Mucosa of stomach (tissue), 1 donor: Measurements from ENCODE around the gene PIK3CB.
"Not testable (repeated sequence)": the region's sequence is repeated elsewhere in the genome, so short reads cannot be mapped to it uniquely, and the experiment has no call there.

Experiments
- H3K27me3 ChIP-seq: one replicate; pipeline ENCODE4 v1.7.0; 2013; ENCODE audit warnings: mild to moderate bottlenecking, low read length; ENCODE audit not compliant: control insufficient read depth, insufficient read depth
- H3K36me3 ChIP-seq: one replicate; pipeline ENCODE4 v1.7.0; 2013; ENCODE audit warnings: low read length; ENCODE audit not compliant: control insufficient read depth, insufficient read depth
- H3K4me1 ChIP-seq: one replicate; pipeline ENCODE4 v1.7.0; 2013; ENCODE audit warnings: mild to moderate bottlenecking, low read length; ENCODE audit not compliant: control insufficient read depth, insufficient read depth
- H3K4me3 ChIP-seq: one replicate; pipeline ENCODE4 v1.7.0; 2013; ENCODE audit warnings: low read length
- H3K9ac ChIP-seq: one replicate; pipeline ENCODE4 v1.7.0; 2013; ENCODE audit warnings: mild to moderate bottlenecking, low read length, moderate library complexity
- H3K9me3 ChIP-seq: one replicate; pipeline ENCODE4 v1.7.0; 2013; ENCODE audit warnings: mild to moderate bottlenecking, low read length, moderate library complexity; ENCODE audit not compliant: control insufficient read depth
- donor health status: Pancreatic carcinoma.

Gene PIK3CB

DNA sequence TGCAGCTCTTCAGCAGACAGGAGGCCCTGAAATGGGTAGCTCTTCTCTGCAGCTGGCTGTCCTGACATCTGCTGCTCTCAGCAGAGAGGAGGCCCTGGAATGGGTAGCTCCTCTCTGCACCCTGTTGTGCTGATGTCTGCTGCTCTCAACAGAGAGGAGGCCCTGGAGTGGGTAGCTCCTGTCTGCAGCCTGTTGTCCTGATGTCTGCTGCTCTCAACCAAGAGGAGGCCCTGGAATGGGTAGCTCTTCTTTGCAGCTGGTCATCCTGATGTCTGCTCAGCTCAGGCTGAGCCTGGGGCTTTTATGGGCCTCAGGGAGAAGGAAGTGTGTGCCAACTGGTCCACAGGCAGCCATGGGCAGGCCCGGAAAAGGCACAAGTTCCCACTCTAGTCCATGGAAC, 66.6 kb downstream of the PIK3CB start:
- no peak overlapping the region for H3K4me3 ChIP-seq
- no peaks in the 10 kb centered on the region for H3K4me1 ChIP-seq
- H3K9ac ChIP-seq: no peak overlapping the region
- peaks cover 6% of the 10 kb centered on the region for H3K9me3 ChIP-seq
- no peaks in the 10 kb centered on the region for H3K36me3 ChIP-seq
- no peaks in the 10 kb centered on the region for H3K27me3 ChIP-seq

DNA sequence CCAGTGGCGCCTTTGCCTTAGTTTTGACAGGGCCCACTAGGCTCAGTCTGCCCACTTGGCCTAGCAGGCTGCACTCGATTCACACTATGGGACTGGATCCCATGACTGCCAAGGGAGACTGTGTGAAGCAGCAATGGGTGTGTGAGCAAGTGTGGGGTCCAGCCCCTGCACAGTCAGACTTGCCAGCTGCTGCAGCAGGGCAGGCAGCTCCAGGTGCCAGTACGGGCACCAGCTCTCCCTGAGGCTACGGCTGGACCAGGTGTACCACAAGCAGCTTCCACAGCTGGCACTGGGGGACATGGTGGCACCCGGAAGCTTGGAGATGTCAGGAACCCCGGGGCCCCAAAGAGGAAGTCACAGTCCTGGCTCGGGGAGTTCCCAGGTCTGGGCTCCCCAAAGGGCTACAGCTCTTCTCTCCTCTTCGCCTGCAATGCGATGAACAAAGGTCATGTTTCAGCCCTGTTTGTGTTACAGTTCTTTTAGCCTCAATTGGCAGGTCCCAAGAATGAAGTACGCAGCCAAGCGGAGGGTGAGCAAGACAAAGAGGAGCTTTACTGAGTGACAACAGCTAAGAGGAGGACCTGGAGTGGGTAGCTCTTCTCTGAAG, 67.1 kb downstream of the PIK3CB start:
- H3K4me1 ChIP-seq: no peaks in the 10 kb centered on the region

GRCh38 chr3:138761002-138761401, 73.7 kb downstream of the PIK3CB start:
- Histone ChIP-seq H3K27me3 (no peaks in the 10 kb centered on the region), H3K36me3 (no peaks in the 10 kb centered on the region), H3K4me1 (no peaks in the 10 kb centered on the region), H3K9ac (no peak overlapping the region), H3K4me3 (no peak overlapping the region), H3K9me3 (no peaks in the 10 kb centered on the region)

More for the DNA sequence above, 67.1 kb downstream of the PIK3CB start:
- Histone ChIP-seq H3K27me3 (no peaks in the 10 kb centered on the region), H3K9ac (no peak overlapping the region), H3K9me3 (peaks cover 6% of the 10 kb centered on the region), H3K36me3 (no peaks in the 10 kb centered on the region), H3K4me3 (no peak overlapping the region)

- Histone ChIP-seq H3K4me3 (no peak overlapping the region), H3K4me1 (no peaks in the 10 kb centered on the region), H3K9me3 (no peaks in the 10 kb centered on the region), H3K36me3 (no peaks in the 10 kb centered on the region), H3K9ac (no peak overlapping the region), H3K27me3 (no peaks in the 10 kb centered on the region)
Observed at GRCh38 chr3:138748190-138748589, 86.5 kb downstream of the PIK3CB start.

- no peaks in the 10 kb centered on the region for H3K36me3 ChIP-seq
- no peaks in the 10 kb centered on the region for H3K4me1 ChIP-seq
- no peaks in the 10 kb centered on the region for H3K9me3 ChIP-seq
- no peak overlapping the region for H3K9ac ChIP-seq
- no peak overlapping the region for H3K4me3 ChIP-seq
- no peaks in the 10 kb centered on the region for H3K27me3 ChIP-seq
Observed at GRCh38 chr3:138747225-138747624, 87.5 kb downstream of the PIK3CB start.

DNA sequence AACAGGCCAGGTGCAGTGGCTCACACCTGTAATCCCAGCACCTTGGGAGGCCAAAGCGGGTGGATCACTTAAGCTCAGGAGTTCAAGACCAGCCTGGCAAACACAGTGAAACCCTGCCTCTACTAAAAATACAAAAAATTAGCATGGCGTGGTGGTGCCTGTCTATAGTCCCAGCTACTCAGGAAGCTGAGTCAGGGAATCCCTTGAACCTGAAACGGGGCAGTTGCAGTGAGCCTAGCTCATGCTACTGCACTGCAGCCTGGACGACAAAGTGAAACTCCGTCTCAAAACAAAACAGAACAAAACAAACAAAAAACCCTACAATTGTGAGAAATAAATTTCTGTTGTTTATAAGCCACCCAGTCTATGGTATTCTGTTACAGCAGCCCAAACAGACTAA, 94.7 kb downstream of the PIK3CB start:
- no peaks in the 10 kb centered on the region for H3K9me3 ChIP-seq
- no peaks in the 10 kb centered on the region for H3K27me3 ChIP-seq
- no peak overlapping the region for H3K9ac ChIP-seq
- H3K4me1 ChIP-seq: no peaks in the 10 kb centered on the region
- no peaks in the 10 kb centered on the region for H3K36me3 ChIP-seq
- H3K4me3 ChIP-seq: no peak overlapping the region

DNA sequence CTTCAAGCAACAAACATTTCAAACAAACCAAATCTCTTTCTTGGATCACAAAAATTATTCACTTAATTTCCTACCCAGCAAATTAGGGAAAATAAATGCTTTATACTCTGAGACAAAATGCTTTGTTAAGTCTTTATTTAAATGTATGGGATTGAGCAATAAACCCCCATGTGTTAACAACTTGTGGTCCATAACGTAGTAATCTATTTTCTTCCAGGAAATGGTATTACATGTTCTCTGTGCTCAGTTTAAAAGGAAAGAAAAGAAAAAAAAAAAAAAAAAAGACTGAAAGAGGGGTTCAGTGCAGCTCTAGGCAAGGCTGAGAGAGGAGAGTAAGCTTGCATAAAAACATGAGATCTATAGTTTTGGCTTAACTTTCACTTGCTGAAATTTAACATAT, 102.3 kb downstream of the PIK3CB start:
- Histone ChIP-seq H3K36me3 (no peaks in the 10 kb centered on the region), H3K4me3 (no peak overlapping the region)

DNA sequence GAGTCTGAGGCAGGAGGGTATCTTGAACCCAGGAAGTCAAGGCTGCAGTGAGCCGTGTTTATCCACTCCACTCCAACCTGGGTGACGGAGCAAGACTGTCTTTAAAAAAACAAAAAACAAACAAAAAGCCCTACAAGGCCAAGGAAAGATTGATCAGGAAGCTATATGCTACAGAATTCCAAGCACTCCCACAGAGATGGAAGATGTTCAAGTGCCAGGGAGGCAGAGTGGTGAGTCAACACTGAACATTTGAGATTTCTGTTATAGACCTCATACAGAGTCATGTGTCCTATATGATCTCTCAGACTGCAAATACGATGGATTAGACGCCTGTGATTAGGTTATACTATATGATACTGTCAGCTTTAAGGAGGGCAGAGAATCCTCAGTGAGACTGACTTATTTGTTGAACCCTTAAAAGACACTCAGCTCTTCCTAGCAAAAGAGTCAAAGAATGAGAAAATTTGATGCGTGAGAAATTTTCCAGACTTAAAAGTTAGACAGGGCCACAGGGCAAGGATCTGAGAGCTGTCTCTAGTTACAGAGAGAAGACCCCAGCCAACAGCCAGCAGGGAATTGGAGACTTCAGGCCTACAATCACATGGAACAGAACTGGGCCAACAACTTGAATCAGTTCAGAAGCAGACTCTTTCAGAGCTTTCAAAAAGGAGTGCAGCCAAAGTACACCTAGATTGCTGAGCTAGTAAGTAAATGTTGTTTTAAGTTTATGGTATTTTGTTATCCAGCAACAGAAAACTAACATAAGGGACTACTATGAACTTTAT, 107.6 kb downstream of the PIK3CB start:
- Histone ChIP-seq H3K36me3 (no peaks in the 10 kb centered on the region), H3K27me3 (no peaks in the 10 kb centered on the region), H3K4me3 (no peak overlapping the region), H3K4me1 (no peaks in the 10 kb centered on the region), H3K9ac (no peak overlapping the region), H3K9me3 (no peaks in the 10 kb centered on the region)

More for the DNA sequence above, 102.3 kb downstream of the PIK3CB start:
- Histone ChIP-seq H3K4me1 (no peaks in the 10 kb centered on the region), H3K9me3 (no peaks in the 10 kb centered on the region), H3K27me3 (no peaks in the 10 kb centered on the region), H3K9ac (no peak overlapping the region)

DNA sequence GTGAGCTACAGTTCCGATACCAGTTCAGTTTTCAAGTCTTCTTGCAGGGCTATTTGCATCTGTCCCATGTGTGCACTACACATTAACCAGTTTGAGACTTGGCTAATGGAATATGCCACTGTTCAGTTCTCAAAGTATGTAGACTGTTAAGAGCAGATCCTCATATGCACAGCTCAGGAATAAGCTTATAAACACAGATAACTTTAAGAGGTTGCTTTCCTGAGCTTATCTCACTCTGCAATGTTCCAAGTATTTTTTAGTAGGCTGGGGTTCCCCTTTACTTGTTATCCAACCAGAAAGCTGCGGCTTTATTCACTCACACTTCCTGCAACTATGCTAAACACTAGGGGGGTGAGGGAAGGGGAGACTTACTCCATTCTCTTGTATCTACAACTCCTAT, 108.7 kb downstream of the PIK3CB start:
- not testable (repeated sequence) for H3K9ac ChIP-seq, H3K9me3 ChIP-seq, H3K27me3 ChIP-seq, H3K36me3 ChIP-seq, H3K4me1 ChIP-seq, H3K4me3 ChIP-seq

DNA sequence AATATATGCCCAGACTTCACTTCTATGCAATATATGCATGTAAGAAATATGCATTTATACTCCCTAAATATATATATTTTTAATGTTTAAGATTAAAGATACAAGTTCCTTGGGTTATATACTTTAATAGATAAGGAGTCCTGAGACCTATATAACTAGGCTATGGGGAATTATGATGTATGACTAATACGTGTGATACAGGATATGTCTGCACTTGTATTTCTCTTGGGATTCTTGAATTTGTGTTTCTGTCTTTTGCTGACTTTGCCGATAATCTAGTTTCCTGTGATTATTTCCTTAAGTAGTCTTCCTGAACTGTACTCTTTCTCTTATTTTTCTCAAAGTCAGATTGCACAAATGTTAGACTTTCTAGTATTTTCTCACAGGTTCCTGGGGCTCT, 109.6 kb downstream of the PIK3CB start:
- Histone ChIP-seq H3K9me3 (no peaks in the 10 kb centered on the region), H3K4me3 (no peak overlapping the region), H3K36me3 (no peaks in the 10 kb centered on the region), H3K27me3 (no peaks in the 10 kb centered on the region), H3K9ac (no peak overlapping the region), H3K4me1 (no peaks in the 10 kb centered on the region)

DNA sequence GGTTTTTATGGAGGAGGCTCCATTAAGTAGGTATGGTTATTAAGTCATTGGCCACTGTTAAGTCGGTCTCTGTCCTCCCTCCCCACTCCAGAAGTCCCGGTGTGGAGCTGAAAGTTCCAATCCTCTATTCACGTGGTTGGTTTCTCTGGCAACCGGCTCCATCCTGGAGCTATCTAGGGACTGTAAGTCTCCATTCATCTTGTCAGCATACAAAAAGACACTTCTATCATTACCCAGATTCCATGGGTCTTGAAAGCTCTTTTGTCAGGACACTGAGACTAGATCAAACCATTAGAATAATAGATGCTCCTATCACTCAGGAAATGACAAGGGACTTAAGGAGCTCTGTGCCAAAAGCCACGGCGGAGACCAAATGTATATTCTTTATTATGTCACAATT, 110.3 kb downstream of the PIK3CB start:
- no peaks in the 10 kb centered on the region for H3K9me3 ChIP-seq
- no peaks in the 10 kb centered on the region for H3K36me3 ChIP-seq
- no peaks in the 10 kb centered on the region for H3K4me1 ChIP-seq
- no peak overlapping the region for H3K4me3 ChIP-seq
- H3K27me3 ChIP-seq: no peaks in the 10 kb centered on the region
- no peak overlapping the region for H3K9ac ChIP-seq

- Histone ChIP-seq H3K4me3 (no peak overlapping the region), H3K36me3 (no peaks in the 10 kb centered on the region), H3K9ac (no peak overlapping the region), H3K4me1 (no peaks in the 10 kb centered on the region), H3K9me3 (no peaks in the 10 kb centered on the region), H3K27me3 (no peaks in the 10 kb centered on the region)
Observed at GRCh38 chr3:138718849-138719248, 115.9 kb downstream of the PIK3CB start.
